Measurements from ENCODE around the gene PARP16.

- TF ChIP-seq POLR2A (IDR thresholded peaks at IDR 0.05), result no peak
- no peak for TF ChIP-seq CTCF (IDR thresholded peaks at IDR 0.05)
Observed at GRCh38 chr15:65245096-65245856, 41.4 kb downstream of the PARP16 start.

Data from Peyer's patch (tissue), 4 donors.